Stomach (tissue), 4 donors: ENCODE measurements around the gene FES.

Source experiments
- POLR2A ChIP-seq, 4 donors: fragments of 450-650 bp; IDR thresholded peaks; one replicate each; pipeline ENCODE4 v1.6.1; 2016; ENCODE audit warnings: antibody characterized with exemption in 4 of 4, control low read depth in 2 of 4, mild to moderate bottlenecking in 1 of 4, moderate library complexity in 1 of 4
- POLR2AphosphoS5 ChIP-seq, 3 donors: sonication (generic); formaldehyde crosslinking; IDR thresholded peaks; one replicate each; pipeline ENCODE4 v1.6.1; 2016; ENCODE audit warnings: antibody characterized with exemption in 3 of 3
- TF ChIP-seq, protein P1 (sequence below), 7 experiments: fragments of 450-650 bp in 4 of 7; fragments of 200-600 bp in 3 of 7; sonication (generic) in 3 of 7; IDR thresholded peaks; one replicate each; pipeline ENCODE4 v1.5.1; 2016 to 2019; ENCODE audit warnings: antibody characterized with exemption in 7 of 7, control low read depth in 2 of 7, mild to moderate bottlenecking in 1 of 7

- TF ChIP-seq POLR2A (IDR thresholded peaks at IDR 0.05) (no peak), POLR2AphosphoS5 (IDR thresholded peaks at IDR 0.05) (no peak)
- TF ChIP-seq, protein P1, sequence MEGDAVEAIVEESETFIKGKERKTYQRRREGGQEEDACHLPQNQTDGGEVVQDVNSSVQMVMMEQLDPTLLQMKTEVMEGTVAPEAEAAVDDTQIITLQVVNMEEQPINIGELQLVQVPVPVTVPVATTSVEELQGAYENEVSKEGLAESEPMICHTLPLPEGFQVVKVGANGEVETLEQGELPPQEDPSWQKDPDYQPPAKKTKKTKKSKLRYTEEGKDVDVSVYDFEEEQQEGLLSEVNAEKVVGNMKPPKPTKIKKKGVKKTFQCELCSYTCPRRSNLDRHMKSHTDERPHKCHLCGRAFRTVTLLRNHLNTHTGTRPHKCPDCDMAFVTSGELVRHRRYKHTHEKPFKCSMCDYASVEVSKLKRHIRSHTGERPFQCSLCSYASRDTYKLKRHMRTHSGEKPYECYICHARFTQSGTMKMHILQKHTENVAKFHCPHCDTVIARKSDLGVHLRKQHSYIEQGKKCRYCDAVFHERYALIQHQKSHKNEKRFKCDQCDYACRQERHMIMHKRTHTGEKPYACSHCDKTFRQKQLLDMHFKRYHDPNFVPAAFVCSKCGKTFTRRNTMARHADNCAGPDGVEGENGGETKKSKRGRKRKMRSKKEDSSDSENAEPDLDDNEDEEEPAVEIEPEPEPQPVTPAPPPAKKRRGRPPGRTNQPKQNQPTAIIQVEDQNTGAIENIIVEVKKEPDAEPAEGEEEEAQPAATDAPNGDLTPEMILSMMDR (IDR thresholded peaks at IDR 0.05), result peak in 1 of 7 experiments; percentile 33
Measured at GRCh38 chr15:90931575-90931827, 47.2 kb downstream of the FES start.
